Naive thymus-derived CD8-positive, alpha-beta T cell (primary cell): ENCODE results near the gene PTPN12. TPM values are rescaled to one million over a fixed set of nuclear protein-coding genes. Genes with fewer than 3 reads are reported as not detected.
A peak's percentile ranks its signal among the peaks of the same experiment; 100 is the strongest.
"Not testable (repeated sequence)": the region's sequence is repeated elsewhere in the genome, so short reads cannot be mapped to it uniquely, and the experiment has no call there.

Source experiments
- ATAC-seq, 2 donors: fragments of 150-1000 bp; cut with Tn5 transposase in 1 of 2; sonication (Bioruptor Pico), chemical (Tn5 transposase) in 1 of 2; 1 replicate in 1 of 2; 2 replicates in 1 of 2; pipeline ENCODE4 v1.10.0; 2021; ENCODE audit warnings: mild to moderate bottlenecking in 2 of 2, moderate library complexity in 2 of 2
- POLR2A ChIA-PET: fragments of 350-600 bp; sonication (Branson Sonifier 250); formaldehyde crosslinking; loops from one replicate; lab custom pipeline; 2021; ENCODE audit warnings: antibody characterized with exemption; lab: Charles Lee
- DNase-seq, 10 donors: peaks; one replicate each; pipeline versions ENCODE4 v3.0.0 to v3.0.0-alpha.2; 2020 to 2022
- H3K27ac Mint-ChIP-seq, 10 donors: one replicate each; pipeline ENCODE4 v1.8.0; 2020 to 2022; ENCODE audit warnings: mild to moderate bottlenecking in 10 of 10, mixed read lengths in 10 of 10, moderate library complexity in 4 of 10, inconsistent platforms in 1 of 10
- H3K27me3 Mint-ChIP-seq, 5 donors: one replicate each; pipeline ENCODE4 v1.8.0; 2021 to 2022; ENCODE audit warnings: mixed read lengths in 5 of 5
- H3K36me3 Mint-ChIP-seq, 3 donors: one replicate each; pipeline ENCODE4 v1.8.0; 2020 to 2022; ENCODE audit warnings: mixed read lengths in 3 of 3, mild to moderate bottlenecking in 2 of 3, inconsistent platforms in 1 of 3
- H3K4me1 Mint-ChIP-seq, 4 donors: one replicate each; pipeline ENCODE4 v1.8.0; 2021 to 2022; ENCODE audit warnings: mixed read lengths in 4 of 4
- H3K4me3 Mint-ChIP-seq, 10 donors: one replicate each; pipeline ENCODE4 v1.8.0; 2020 to 2022; ENCODE audit warnings: mild to moderate bottlenecking in 10 of 10, mixed read lengths in 10 of 10, moderate library complexity in 6 of 10, inconsistent platforms in 1 of 10
- H3K9me3 Mint-ChIP-seq, 9 donors: one replicate each; pipeline ENCODE4 v1.8.0; 2020 to 2022; ENCODE audit warnings: mixed read lengths in 9 of 9, mild to moderate bottlenecking in 3 of 9, inconsistent platforms in 1 of 9, moderate library complexity in 1 of 9
- polyA plus RNA-seq, 3 donors: library from polyadenylated mRNA; unstranded; fragments of 300-500 nt; fragmentation: Illumina TruSeq; gene quantifications; one replicate each; pipeline ENCODE4 v1.2.3, GENCODE V29; 2021
- total RNA-seq, 8 experiments: library from RNA in 2 of 8; stranded (reverse) in 2 of 8; gene quantifications; one replicate each; pipeline ENCODE4 v1.2.3 and lab custom pipeline; 2021 to 2026

PTPN12 gene
- total and polyA plus RNA-seq, 5 experiments from 2014 or later, result 0.64 to 35.4 (median 3.7) TPM

- POLR2A ChIA-PET, result no interaction called here
- Mint-ChIP-seq H3K4me3 (no peak overlapping the region), H3K27me3 (peaks cover 0 to 3% (median 0%) of the 10 kb centered on the region in 5 donors), H3K9me3 (no peaks in the 10 kb centered on the region), H3K4me1 (peaks cover 0 to 5% (median 0%) of the 10 kb centered on the region in 4 donors), H3K27ac (no peak overlapping the region), H3K36me3 (no peaks in the 10 kb centered on the region)
- ATAC-seq (no peak), DNase-seq (no peak)
Measured at GRCh38 chr7:77525231-77525630, 11.9 kb upstream of the PTPN12 start.

GRCh38 chr7:77528368-77528767 lies 8.7 kb upstream of the PTPN12 start:
- DNase-seq, result no peak
- Mint-ChIP-seq H3K4me3 (no peak overlapping the region), H3K9me3 (no peaks in the 10 kb centered on the region), H3K27me3 (no peaks in the 10 kb centered on the region), H3K4me1 (peaks cover 4 to 12% (median 6%) of the 10 kb centered on the region in 4 donors), H3K27ac (no peak overlapping the region), H3K36me3 (no peaks in the 10 kb centered on the region)
- POLR2A ChIA-PET, result interaction anchor here (0.6 to 1.2 kb wide), 3 partner anchors 14 to 180 kb away, joined by 3 to 5 read pairs (median 4); partner anchors contain the start of gene GSAP
- no peak for ATAC-seq

- H3K36me3 Mint-ChIP-seq, result no peaks in the 10 kb centered on the region
- peaks cover 4 to 12% (median 6%) of the 10 kb centered on the region in 4 donors for H3K4me1 Mint-ChIP-seq
- POLR2A ChIA-PET, result no interaction called here
- ATAC-seq (no peak), DNase-seq (no peak)
- H3K4me3 Mint-ChIP-seq, result no peak overlapping the region
- H3K27me3 Mint-ChIP-seq, result no peaks in the 10 kb centered on the region
- H3K27ac Mint-ChIP-seq, result no peak overlapping the region
- H3K9me3 Mint-ChIP-seq, result no peaks in the 10 kb centered on the region
Measured at GRCh38 chr7:77529279-77529678, 7.8 kb upstream of the PTPN12 start.

- Mint-ChIP-seq H3K36me3 (no peaks in the 10 kb centered on the region), H3K4me1 (peaks cover 5 to 13% (median 7%) of the 10 kb centered on the region in 4 donors), H3K9me3 (no peaks in the 10 kb centered on the region), H3K4me3 (no peak overlapping the region), H3K27me3 (no peaks in the 10 kb centered on the region), H3K27ac (peak overlapping the region in 5 of 10 donors; percentile 6 to 46 (median 28))
- POLR2A ChIA-PET, result no interaction called here
- DNase-seq (no peak), ATAC-seq (no peak)
Measured at GRCh38 chr7:77531038-77531437, 6.1 kb upstream of the PTPN12 start.

GRCh38 chr7:77532247-77532646 lies 4.8 kb upstream of the PTPN12 start:
- ATAC-seq, result no peak
- POLR2A ChIA-PET, result no interaction called here
- no peak for DNase-seq
- no peaks in the 10 kb centered on the region for H3K27me3 Mint-ChIP-seq
- no peak overlapping the region for H3K27ac Mint-ChIP-seq
- no peak overlapping the region for H3K4me3 Mint-ChIP-seq
- H3K36me3 Mint-ChIP-seq, result no peaks in the 10 kb centered on the region
- H3K4me1 Mint-ChIP-seq, result peaks cover 6 to 19% (median 7%) of the 10 kb centered on the region in 4 donors
- H3K9me3 Mint-ChIP-seq, result no peaks in the 10 kb centered on the region

- H3K27ac Mint-ChIP-seq, result peak overlapping the region in 1 of 10 donors; percentile 56
- ATAC-seq, POLR2A ChIA-PET, H3K27me3 Mint-ChIP-seq, H3K9me3 Mint-ChIP-seq, DNase-seq, H3K36me3 Mint-ChIP-seq: not testable (repeated sequence)
- peaks cover 6 to 19% (median 7%) of the 10 kb centered on the region in 4 donors for H3K4me1 Mint-ChIP-seq
- H3K4me3 Mint-ChIP-seq, result peak overlapping the region in 1 of 10 donors; percentile 69
Measured at GRCh38 chr7:77532732-77533131, 4.4 kb upstream of the PTPN12 start.

- not testable (repeated sequence) for H3K4me3 Mint-ChIP-seq, ATAC-seq
Measured at GRCh38 chr7:77534046-77534445, 3.0 kb upstream of the PTPN12 start.

GRCh38 chr7:77536017-77536412 lies 1.1 kb upstream of the PTPN12 start:
- Mint-ChIP-seq H3K36me3 (no peaks in the 10 kb centered on the region), H3K4me3 (peak overlapping the region; percentile 93 to 99 (median 98)), H3K27me3 (no peaks in the 10 kb centered on the region), H3K9me3 (no peaks in the 10 kb centered on the region), H3K27ac (peak overlapping the region; percentile 63 to 98 (median 94)), H3K4me1 (peaks cover 9 to 36% (median 20%) of the 10 kb centered on the region in 4 donors)
- POLR2A ChIA-PET, result interaction anchor here (0.7 to 1.1 kb wide), 3 partner anchors 11 to 181 kb away, joined by 3 to 6 read pairs (median 4); no protein-coding TSS in a partner anchor
- ATAC-seq, result no peak
- no peak for DNase-seq

More at GRCh38 chr7:77534046-77534445, 3.0 kb upstream of the PTPN12 start:
- H3K27ac Mint-ChIP-seq, H3K27me3 Mint-ChIP-seq, H3K9me3 Mint-ChIP-seq, DNase-seq, H3K36me3 Mint-ChIP-seq, POLR2A ChIA-PET: not testable (repeated sequence)
- peaks cover 10 to 29% (median 19%) of the 10 kb centered on the region in 4 donors for H3K4me1 Mint-ChIP-seq

- POLR2A ChIA-PET, result interaction anchor here (0.9 to 1.1 kb wide), 2 partner anchors 11 to 123 kb away, joined by 4 to 6 read pairs; no protein-coding TSS in a partner anchor
Measured at GRCh38 chr7:77536413-77537135, 521 bp upstream of the PTPN12 start.

GRCh38 chr7:77537778-77538280 lies 734 bp downstream of the PTPN12 start:
- DNase-seq (peak in 9 of 10 donors; percentile 14 to 66 (median 26)), ATAC-seq (peak; percentile 3 to 11)
- Mint-ChIP-seq H3K4me3 (peak overlapping the region; percentile 83 to 93 (median 90)), H3K27ac (peak overlapping the region in 9 of 10 donors; percentile 29 to 91 (median 80)), H3K27me3 (no peaks in the 10 kb centered on the region), H3K36me3 (no peaks in the 10 kb centered on the region), H3K4me1 (peaks cover 13 to 47% (median 30%) of the 10 kb centered on the region in 4 donors), H3K9me3 (no peaks in the 10 kb centered on the region)
- POLR2A ChIA-PET, result no interaction called here

More at GRCh38 chr7:77536413-77537135, 521 bp upstream of the PTPN12 start:
- Mint-ChIP-seq H3K27ac (peak overlapping the region; percentile 63 to 98 (median 94)), H3K36me3 (no peaks in the 10 kb centered on the region), H3K9me3 (no peaks in the 10 kb centered on the region), H3K4me3 (peak overlapping the region; percentile 93 to 99 (median 98)), H3K27me3 (no peaks in the 10 kb centered on the region), H3K4me1 (peaks cover 6 to 37% (median 20%) of the 10 kb centered on the region in 4 donors)
- ATAC-seq (peak; percentile 90 to 91), DNase-seq (peak; percentile 90 to 99 (median 94))

- Mint-ChIP-seq H3K4me1 (peaks cover 15 to 51% (median 35%) of the 10 kb centered on the region in 4 donors), H3K9me3 (no peaks in the 10 kb centered on the region), H3K27me3 (no peaks in the 10 kb centered on the region), H3K36me3 (no peaks in the 10 kb centered on the region), H3K4me3 (peak overlapping the region; percentile 83 to 93 (median 90)), H3K27ac (peak overlapping the region in 9 of 10 donors; percentile 29 to 91 (median 80))
- ATAC-seq, result no peak
- peak in 1 of 10 donors; percentile 11 for DNase-seq
- POLR2A ChIA-PET, result no interaction called here
Measured at GRCh38 chr7:77538281-77539212, 1.5 kb downstream of the PTPN12 start.

- H3K4me3 Mint-ChIP-seq, result peak overlapping the region in 1 of 10 donors; percentile 12
Measured at GRCh38 chr7:77540402-77540822, 3.3 kb downstream of the PTPN12 start.

More at GRCh38 chr7:77540402-77540822, 3.3 kb downstream of the PTPN12 start:
- H3K9me3 Mint-ChIP-seq, result no peaks in the 10 kb centered on the region
- peak overlapping the region in 1 of 10 donors; percentile 47 for H3K27ac Mint-ChIP-seq
- no peaks in the 10 kb centered on the region for H3K27me3 Mint-ChIP-seq
- H3K4me1 Mint-ChIP-seq, result peaks cover 18 to 64% (median 46%) of the 10 kb centered on the region in 4 donors
- POLR2A ChIA-PET, result no interaction called here
- no peak for ATAC-seq
- DNase-seq, result no peak
- no peaks in the 10 kb centered on the region for H3K36me3 Mint-ChIP-seq
